ENCODE measurements around the gene SNX33. TPM values are rescaled to one million over a fixed set of nuclear protein-coding genes. Genes with fewer than 3 reads are reported as not detected.

SNX33 gene
- total and polyA plus RNA-seq, 2 of the 13 experiments (the other 11 are each of a cell fraction or from before 2014, with no cell fraction given), result 11.0 to 11.6 TPM

DNA sequence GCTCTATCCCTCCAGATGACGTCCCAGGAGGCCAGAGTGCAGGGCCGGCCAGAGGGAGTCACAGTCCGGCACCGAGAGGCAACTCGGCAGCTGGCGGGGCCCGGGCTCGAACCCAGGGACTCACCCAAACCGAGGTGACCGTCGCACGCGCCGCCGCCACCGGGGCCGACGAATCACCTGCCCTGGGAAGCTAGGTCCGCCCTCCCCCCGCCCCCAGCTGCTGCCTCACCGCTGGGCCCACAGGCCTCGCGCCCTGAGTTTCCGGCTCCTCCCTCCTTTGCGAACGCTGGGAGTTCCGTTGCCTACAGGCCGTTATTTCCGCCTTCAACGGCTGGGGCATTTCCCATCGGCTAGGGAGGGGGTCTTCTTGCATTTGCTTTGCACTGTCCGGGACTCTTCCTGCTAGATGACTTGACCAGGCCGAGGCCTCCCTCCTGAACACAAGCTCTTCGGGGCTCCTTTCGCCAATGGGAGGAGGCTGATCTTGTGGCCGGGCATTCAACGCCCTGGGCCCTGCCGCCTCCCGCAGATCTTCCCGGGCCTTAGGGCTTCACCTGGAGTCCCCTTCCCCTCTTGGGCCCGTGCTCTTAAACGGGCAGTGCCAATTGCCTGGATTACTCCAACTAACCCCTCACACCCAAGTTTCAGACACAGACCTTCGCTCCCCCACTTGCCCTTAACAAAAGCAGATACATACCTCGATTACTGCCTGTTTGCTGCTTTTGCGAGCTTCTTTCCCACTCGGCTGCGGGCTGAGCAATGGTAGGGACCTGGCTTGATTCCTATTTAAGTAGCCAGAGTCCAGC lies 22.0 kb upstream of the SNX33 start, which contains the start of gene SNUPN (continued):
- no peak for TF ChIP-seq ZBTB46 (CRISPR knock-in tag; IDR thresholded peaks at IDR 0.05; ENCODE audit: borderline replicate concordance)
- TF ChIP-seq ZBTB20 (CRISPR knock-in tag; IDR thresholded peaks at IDR 0.05; ENCODE audit: borderline replicate concordance, low read depth), result peak; percentile 40; the same call in 1 of the 2 replicates
- TF ChIP-seq FIP1L1 (IDR thresholded peaks at IDR 0.05; ENCODE audit: borderline replicate concordance, insufficient read depth, low read depth, low read length), result no peak
- TF ChIP-seq DR1 (CRISPR knock-in tag; IDR thresholded peaks at IDR 0.05), result no peak
- TF ChIP-seq ATM (IDR thresholded peaks at IDR 0.05; ENCODE audit: borderline replicate concordance), result no peak
- TF ChIP-seq SUZ12 (IDR thresholded peaks at IDR 0.05; ENCODE audit: low read depth, low read length), result no peak
- TF ChIP-seq MAFK (conservative IDR thresholded peaks at IDR 0.05 in 1 of 2, IDR thresholded peaks at IDR 0.05 in 1 of 2; ENCODE audit: low read length in 2 of 2), result no peak
- TF ChIP-seq KLF15 (CRISPR knock-in tag; IDR thresholded peaks at IDR 0.05; ENCODE audit: borderline replicate concordance), result no peak; the same call in 1 of the 2 replicates
- TF ChIP-seq FOXJ3 (CRISPR knock-in tag; IDR thresholded peaks at IDR 0.05; ENCODE audit: borderline replicate concordance), result peak; percentile 53; the same call in 1 of the 2 replicates
- TF ChIP-seq PRDM10 (CRISPR knock-in tag; IDR thresholded peaks at IDR 0.05; ENCODE audit: low read depth), result peak; percentile 85; the same call in 1 of the 2 replicates
- TF ChIP-seq HMGXB4 (CRISPR knock-in tag; IDR thresholded peaks at IDR 0.05; ENCODE audit: borderline replicate concordance in 1 of 2, low read depth in 1 of 2), result peak; percentile 84 to 94; a peak in 3 of 4 replicates
- TF ChIP-seq ZUFSP (CRISPR knock-in tag; IDR thresholded peaks at IDR 0.05; ENCODE audit: borderline replicate concordance), result no peak
- TF ChIP-seq ZNF274 (CRISPR knock-in tag; IDR thresholded peaks at IDR 0.05), result no peak
- TF ChIP-seq ZNF580 (CRISPR knock-in tag; IDR thresholded peaks at IDR 0.05; ENCODE audit: borderline replicate concordance, low read depth), result peak; percentile 58; the same call in 1 of the 2 replicates
- no peak for TF ChIP-seq ZNF329 (CRISPR knock-in tag; IDR thresholded peaks at IDR 0.05; ENCODE audit: low read depth)
